CD4-positive, alpha-beta memory T cell (primary cell): ENCODE data around the gene FRMD1. TPM values are rescaled to one million over a fixed set of nuclear protein-coding genes. Genes with fewer than 3 reads are reported as not detected.

Experiments
- CTCF ChIA-PET: fragments of 350-600 bp; sonication (Branson Sonifier 250); formaldehyde crosslinking; loops from one replicate; lab custom pipeline; 2021; ENCODE audit warnings: inconsistent platforms; ENCODE audit not compliant: partially characterized antibody; lab: Charles Lee
- POLR2A ChIA-PET: fragments of 350-600 bp; sonication (Branson Sonifier 250); formaldehyde crosslinking; loops from one replicate; lab custom pipeline; 2021; ENCODE audit not compliant: partially characterized antibody; lab: Charles Lee
- DNase-seq, 5 donors: peaks; one replicate each; pipeline versions ENCODE4 v3.0.0 to v3.0.0-alpha.2; 2020 to 2022; ENCODE audit warnings: mixed read lengths in 1 of 5
- H3K27ac ChIP-seq: one replicate; pipeline ENCODE4 v1.7.0; 2013; ENCODE audit warnings: low read depth, low read length
- H3K27me3 ChIP-seq: 2 replicates; pipeline ENCODE4 v1.7.0; 2013; ENCODE audit warnings: mild to moderate bottlenecking, low read length, moderate library complexity; ENCODE audit not compliant: insufficient read depth
- H3K36me3 ChIP-seq: 2 replicates; pipeline ENCODE4 v1.7.0; 2013; ENCODE audit warnings: mild to moderate bottlenecking, low read length, moderate library complexity; ENCODE audit not compliant: insufficient read depth
- H3K4me1 ChIP-seq: 2 replicates; pipeline ENCODE4 v1.7.0; 2013; ENCODE audit warnings: mild to moderate bottlenecking, low read length, moderate library complexity; ENCODE audit not compliant: insufficient read depth
- H3K4me3 ChIP-seq, 2 donors: one replicate each; pipeline ENCODE4 v1.7.0; 2013; ENCODE audit warnings: low read length in 2 of 2, mild to moderate bottlenecking in 1 of 2
- H3K9me3 ChIP-seq, 2 donors: one replicate each; pipeline ENCODE4 v1.7.0; 2013; ENCODE audit warnings: low read length in 2 of 2, control low read depth in 1 of 2; ENCODE audit not compliant: control insufficient read depth in 1 of 2
- H3K27ac Mint-ChIP-seq, 7 donors: one replicate each; pipeline ENCODE4 v1.8.0; 2020 to 2021; ENCODE audit warnings: mixed read lengths in 7 of 7, mild to moderate bottlenecking in 6 of 7, inconsistent platforms in 3 of 7, moderate library complexity in 3 of 7
- H3K27me3 Mint-ChIP-seq, 2 donors: one replicate each; pipeline ENCODE4 v1.8.0; 2020 to 2021; ENCODE audit warnings: mixed read lengths in 2 of 2
- H3K36me3 Mint-ChIP-seq, 2 donors: one replicate each; pipeline ENCODE4 v1.8.0; 2020 to 2021; ENCODE audit warnings: mixed read lengths in 2 of 2, inconsistent platforms in 1 of 2, mild to moderate bottlenecking in 1 of 2
- H3K4me1 Mint-ChIP-seq, 4 donors: one replicate each; pipeline ENCODE4 v1.8.0; 2020 to 2021; ENCODE audit warnings: mixed read lengths in 4 of 4, mild to moderate bottlenecking in 1 of 4
- H3K4me3 Mint-ChIP-seq, 8 donors: one replicate each; pipeline ENCODE4 v1.8.0; 2020 to 2021; ENCODE audit warnings: mixed read lengths in 8 of 8, mild to moderate bottlenecking in 7 of 8, moderate library complexity in 6 of 8, inconsistent platforms in 3 of 8
- H3K9me3 Mint-ChIP-seq, 8 donors: one replicate each; pipeline ENCODE4 v1.8.0; 2020 to 2021; ENCODE audit warnings: mixed read lengths in 8 of 8, mild to moderate bottlenecking in 5 of 8, inconsistent platforms in 3 of 8, moderate library complexity in 1 of 8
- intact Hi-C: fragments of 100-400 bp; cut with micrococcal nuclease; formaldehyde crosslinking; loops from one replicate; pipeline ENCODE4 v1.15.1; 2023
- polyA plus RNA-seq, 2 donors: library from polyadenylated mRNA; unstranded; fragments of 300-500 nt; fragmentation: Illumina TruSeq; gene quantifications; one replicate each; pipeline ENCODE4 v1.2.3, GENCODE V29; 2021
- total RNA-seq, 2 experiments: library from RNA; stranded (reverse); gene quantifications; one replicate each; pipeline ENCODE4 v1.2.3, GENCODE V29; 2021

The FRMD1 gene
- total and polyA plus RNA-seq, 4 experiments from 2014 or later: not detected

DNA sequence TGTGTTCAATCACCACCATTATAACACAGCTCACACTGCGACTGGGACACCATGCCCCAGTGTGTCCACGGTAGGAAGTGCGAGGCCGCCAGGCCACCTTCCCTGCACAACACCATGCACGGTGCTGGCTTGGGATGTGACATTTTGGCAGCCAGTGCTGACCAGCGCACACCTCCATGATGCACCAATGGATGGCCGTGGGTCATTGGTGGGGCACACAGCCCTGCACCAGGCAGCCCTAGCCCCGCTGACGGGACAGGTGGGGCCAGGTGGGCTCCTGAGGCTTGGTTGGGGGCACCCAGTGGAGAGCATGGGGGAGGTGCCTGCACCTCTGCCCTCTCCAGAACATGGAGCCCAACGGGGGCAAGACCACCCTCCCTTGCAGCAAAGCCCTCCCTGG is 18.2 kb upstream of the FRMD1 start:
- intact Hi-C loops: no loop called here
- Histone ChIP-seq H3K4me1 (no peaks in the 10 kb centered on the region), H3K4me3 (no peak overlapping the region), H3K27ac (no peak overlapping the region), H3K36me3 (no peaks in the 10 kb centered on the region), H3K9me3 (no peaks in the 10 kb centered on the region), H3K27me3 (no peaks in the 10 kb centered on the region)
- Mint-ChIP-seq H3K36me3 (no peaks in the 10 kb centered on the region), H3K27ac (no peak overlapping the region), H3K4me3 (no peak overlapping the region), H3K9me3 (peaks cover 0 to 4% (median 0%) of the 10 kb centered on the region in 8 donors), H3K4me1 (no peaks in the 10 kb centered on the region), H3K27me3 (peaks cover 10 to 12% of the 10 kb centered on the region in 2 donors)
- CTCF ChIA-PET: no interaction called here
- no peak for DNase-seq
- POLR2A ChIA-PET: no interaction called here

GRCh38 chr6:168096271-168096764 is 17.3 kb upstream of the FRMD1 start:
- Mint-ChIP-seq H3K4me3 (no peak overlapping the region), H3K4me1 (no peaks in the 10 kb centered on the region), H3K27me3 (peaks cover 6 to 7% of the 10 kb centered on the region in 2 donors), H3K36me3 (no peaks in the 10 kb centered on the region), H3K27ac (no peak overlapping the region), H3K9me3 (peaks cover 0 to 5% (median 0%) of the 10 kb centered on the region in 8 donors)
- no peaks in the 10 kb centered on the region for H3K27me3 ChIP-seq
- ChIA-PET CTCF (no interaction called here), POLR2A (no interaction called here)
- H3K36me3 ChIP-seq: no peaks in the 10 kb centered on the region
- DNase-seq: no peak
- H3K4me3 ChIP-seq: no peak overlapping the region
- intact Hi-C loops: no loop called here
- H3K9me3 ChIP-seq: no peaks in the 10 kb centered on the region
- H3K27ac ChIP-seq: no peak overlapping the region
- H3K4me1 ChIP-seq: no peaks in the 10 kb centered on the region

- ChIA-PET CTCF (no interaction called here), POLR2A (no interaction called here)
- H3K36me3 ChIP-seq: no peaks in the 10 kb centered on the region
- intact Hi-C loops: no loop called here
- no peaks in the 10 kb centered on the region for H3K36me3 Mint-ChIP-seq
- H3K27ac ChIP-seq: no peak overlapping the region
- DNase-seq: no peak
- no peak overlapping the region for H3K4me3 ChIP-seq
- no peaks in the 10 kb centered on the region for H3K27me3 ChIP-seq
- no peaks in the 10 kb centered on the region for H3K4me1 ChIP-seq
- no peak overlapping the region for H3K4me3 Mint-ChIP-seq
- H3K27me3 Mint-ChIP-seq: peaks cover 6 to 7% of the 10 kb centered on the region in 2 donors
- no peaks in the 10 kb centered on the region for H3K9me3 ChIP-seq
- H3K9me3 Mint-ChIP-seq: peaks cover 0 to 5% (median 0%) of the 10 kb centered on the region in 8 donors
- no peak overlapping the region for H3K27ac Mint-ChIP-seq
- H3K4me1 Mint-ChIP-seq: no peaks in the 10 kb centered on the region
Measured at GRCh38 chr6:168095716-168096250, 16.8 kb upstream of the FRMD1 start.

DNA sequence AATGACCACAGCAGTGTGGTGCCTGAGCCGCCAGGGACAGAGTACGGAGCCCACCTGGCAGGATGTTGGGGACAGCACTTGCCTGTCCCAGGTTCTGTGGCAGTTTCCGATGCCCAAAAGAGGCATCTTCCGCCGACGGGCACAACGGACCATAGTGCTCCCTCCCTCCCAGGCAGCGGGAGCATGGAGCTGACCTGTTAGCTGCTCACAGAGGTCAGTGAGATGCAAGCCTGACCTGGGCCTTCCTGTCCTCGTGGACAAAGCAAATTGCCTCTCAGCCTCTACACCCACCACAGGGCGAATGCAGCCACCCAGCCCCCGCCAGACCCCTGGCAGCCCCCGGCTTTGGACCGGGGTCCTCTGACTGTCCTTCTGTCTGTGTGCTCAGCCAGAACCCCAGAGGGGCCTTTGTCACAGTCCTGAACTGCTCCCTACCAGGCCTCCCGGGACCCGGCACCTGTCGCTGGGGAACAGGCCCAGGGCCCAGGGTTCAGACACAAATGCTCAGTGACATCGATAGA is 16.2 kb upstream of the FRMD1 start:
- ChIA-PET CTCF (no interaction called here), POLR2A (no interaction called here)
- H3K36me3 ChIP-seq: no peaks in the 10 kb centered on the region
- no peak overlapping the region for H3K27ac ChIP-seq
- intact Hi-C loops: no loop called here
- H3K27me3 Mint-ChIP-seq: peaks cover 6% of the 10 kb centered on the region in 2 donors
- H3K27ac Mint-ChIP-seq: no peak overlapping the region
- H3K9me3 ChIP-seq: no peaks in the 10 kb centered on the region
- no peaks in the 10 kb centered on the region for H3K27me3 ChIP-seq
- DNase-seq: no peak
- H3K4me1 Mint-ChIP-seq: no peaks in the 10 kb centered on the region
- no peaks in the 10 kb centered on the region for H3K36me3 Mint-ChIP-seq
- H3K4me1 ChIP-seq: no peaks in the 10 kb centered on the region
- peaks cover 0 to 5% (median 0%) of the 10 kb centered on the region in 8 donors for H3K9me3 Mint-ChIP-seq
- no peak overlapping the region for H3K4me3 ChIP-seq
- H3K4me3 Mint-ChIP-seq: no peak overlapping the region

DNA sequence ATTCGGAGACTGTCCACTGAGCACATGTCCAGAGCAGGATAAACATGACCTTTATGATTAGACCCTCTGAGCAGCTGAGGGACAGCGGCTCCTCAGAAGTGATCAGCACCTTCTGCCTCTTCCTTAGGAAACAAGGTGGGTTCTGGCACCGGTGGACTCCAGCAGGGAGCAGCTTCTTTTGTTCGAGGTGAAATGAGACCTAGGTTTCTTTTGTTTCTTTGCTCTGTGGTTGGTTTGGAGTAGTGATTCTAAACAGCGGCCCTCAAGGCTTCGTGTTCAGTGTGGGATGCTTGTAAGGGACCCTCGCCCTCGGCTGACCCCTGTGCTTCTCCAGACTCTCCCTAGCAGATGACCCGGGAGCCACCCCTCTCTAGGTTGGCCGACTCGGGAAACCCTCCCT is 14.6 kb upstream of the FRMD1 start:
- Mint-ChIP-seq H3K9me3 (peaks cover 0 to 5% (median 0%) of the 10 kb centered on the region in 8 donors), H3K4me1 (no peaks in the 10 kb centered on the region), H3K27ac (no peak overlapping the region), H3K4me3 (no peak overlapping the region), H3K27me3 (peaks cover 0 to 3% of the 10 kb centered on the region in 2 donors), H3K36me3 (no peaks in the 10 kb centered on the region)
- intact Hi-C loops: no loop called here
- ChIA-PET POLR2A (no interaction called here), CTCF (no interaction called here)
- Histone ChIP-seq H3K4me3 (no peak overlapping the region), H3K4me1 (no peaks in the 10 kb centered on the region), H3K27me3 (no peaks in the 10 kb centered on the region), H3K36me3 (no peaks in the 10 kb centered on the region), H3K27ac (no peak overlapping the region), H3K9me3 (no peaks in the 10 kb centered on the region)
- no peak for DNase-seq

DNA sequence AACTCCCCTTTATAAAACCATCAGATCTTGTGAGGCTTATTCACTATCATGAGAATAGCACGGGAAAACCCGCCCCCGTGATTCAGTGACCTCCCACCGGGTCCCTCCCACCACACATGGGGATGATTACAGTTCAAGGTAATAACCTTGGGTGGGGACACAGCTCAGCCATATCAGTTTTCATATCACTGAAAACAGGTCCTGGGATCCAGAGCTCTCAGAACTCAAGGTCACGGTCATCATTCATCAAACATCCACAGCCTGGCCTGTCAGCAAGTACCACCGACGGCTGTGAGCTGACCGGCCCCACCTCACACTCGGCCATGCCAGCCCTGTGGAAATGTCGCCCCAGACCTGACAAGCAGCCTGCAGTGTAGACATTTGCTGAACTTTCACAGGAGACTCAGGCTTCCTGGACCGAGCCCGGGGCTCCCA is 14.1 kb upstream of the FRMD1 start:
- POLR2A ChIA-PET: no interaction called here
- H3K9me3 ChIP-seq: no peaks in the 10 kb centered on the region
- DNase-seq: no peak
- CTCF ChIA-PET: no interaction called here
- Mint-ChIP-seq H3K27ac (no peak overlapping the region), H3K27me3 (peaks cover 0 to 3% of the 10 kb centered on the region in 2 donors), H3K4me3 (no peak overlapping the region), H3K36me3 (no peaks in the 10 kb centered on the region), H3K4me1 (no peaks in the 10 kb centered on the region), H3K9me3 (peaks cover 0 to 5% (median 0%) of the 10 kb centered on the region in 8 donors)
- no peaks in the 10 kb centered on the region for H3K27me3 ChIP-seq
- no peaks in the 10 kb centered on the region for H3K4me1 ChIP-seq
- H3K36me3 ChIP-seq: no peaks in the 10 kb centered on the region
- no peak overlapping the region for H3K4me3 ChIP-seq
- no peak overlapping the region for H3K27ac ChIP-seq
- intact Hi-C loops: no loop called here

- Histone ChIP-seq H3K9me3 (no peaks in the 10 kb centered on the region), H3K4me3 (no peak overlapping the region), H3K27me3 (no peaks in the 10 kb centered on the region), H3K36me3 (no peaks in the 10 kb centered on the region), H3K4me1 (no peaks in the 10 kb centered on the region), H3K27ac (no peak overlapping the region)
- Mint-ChIP-seq H3K27ac (no peak overlapping the region), H3K9me3 (peaks cover 0 to 5% (median 0%) of the 10 kb centered on the region in 8 donors), H3K27me3 (peaks cover 0 to under 1% of the 10 kb centered on the region in 2 donors), H3K4me3 (no peak overlapping the region), H3K4me1 (no peaks in the 10 kb centered on the region), H3K36me3 (no peaks in the 10 kb centered on the region)
- no peak for DNase-seq
- ChIA-PET CTCF (no interaction called here), POLR2A (no interaction called here)
- intact Hi-C loops: no loop called here
Measured at GRCh38 chr6:168092541-168092940, 13.5 kb upstream of the FRMD1 start.
